ENCODE data around the gene ZNF491. TPM values are rescaled to one million over a fixed set of nuclear protein-coding genes. Genes with fewer than 3 reads are reported as not detected.

Gene ZNF491
- total and polyA plus RNA-seq, 2 of the 8 experiments (the other 6 are each of a cell fraction or from before 2014, with no cell fraction given), result 0.18 to 0.78 TPM

- ChIA-PET CTCF (ENCODE audit: partially characterized antibody) (interaction anchor here (0.6 to 1.5 kb wide), 3 partner anchors 23 to 157 kb away, joined by 3 to 6 read pairs (median 3); no protein-coding TSS in a partner anchor), POLR2A (ENCODE audit: partially characterized antibody) (no interaction called here)
- H3K9ac ChIP-seq (replicated peaks in 1 of 4; ENCODE audit: extremely low read depth in 1 of 4, low read depth in 3 of 4, low read length in 3 of 4), result no peak overlapping the region
- DNase-seq (ENCODE audit: low read depth in 1 of 2, low spot score in 2 of 2) (no peak), FAIRE-seq (no peak)
- H2AFZ ChIP-seq (ENCODE audit: low read length), result no peak overlapping the region
- no peaks in the 10 kb centered on the region; a peak in 1 of 8 replicates for H3K36me3 ChIP-seq (ENCODE audit: control insufficient read depth in 2 of 4, insufficient read depth in 4 of 4, low read length in 3 of 4)
- no peak overlapping the region for H2BK20ac ChIP-seq (ENCODE audit: low read length)
- H3K4me3 ChIP-seq (ENCODE audit: extremely low read depth in 1 of 4, insufficient read depth in 2 of 4, low read depth in 3 of 4, low read length in 4 of 4), result no peak overlapping the region
- H3K79me2 ChIP-seq (ENCODE audit: control insufficient read depth in 1 of 2, insufficient read depth in 2 of 2, low read length in 2 of 2), result no peaks in the 10 kb centered on the region
- H4K8ac ChIP-seq (ENCODE audit: extremely low read depth, insufficient read depth, low read length), result no peak overlapping the region
- no peaks in the 10 kb centered on the region for H3K23me2 ChIP-seq (ENCODE audit: low read depth, low read length)
- no peak overlapping the region for H3K23ac ChIP-seq (ENCODE audit: insufficient read length)
- H3K4me2 ChIP-seq (ENCODE audit: insufficient read depth in 1 of 2, low read depth in 2 of 2, low read length in 2 of 2), result no peak overlapping the region
- no peaks in the 10 kb centered on the region for H3K4me1 ChIP-seq (replicated peaks in 1 of 4; ENCODE audit: control insufficient read depth in 3 of 4, insufficient read depth in 4 of 4, low read length in 3 of 4)
- no peak overlapping the region for H3K18ac ChIP-seq (ENCODE audit: extremely low read depth, low read length)
- no peaks in the 10 kb centered on the region for H3K27me3 ChIP-seq (replicated peaks in 1 of 4; ENCODE audit: control insufficient read depth in 3 of 4, extremely low read depth in 1 of 4, insufficient read depth in 3 of 4, low read length in 3 of 4)
- no peak overlapping the region for H3K56ac ChIP-seq (replicated peaks; ENCODE audit: insufficient read length, low read depth, low read length)
- H3K9me3 ChIP-seq (ENCODE audit: insufficient read depth in 2 of 2, low read depth in 1 of 2, low read length in 1 of 2), result peaks cover 29 to 46% of the 10 kb centered on the region in 2 experiments
- H3K4ac ChIP-seq (replicated peaks; ENCODE audit: insufficient read length, low read depth, low read length), result no peak overlapping the region
- no peak overlapping the region for H4K5ac ChIP-seq (ENCODE audit: insufficient read length, low read depth, low read length)
- H2AK5ac ChIP-seq (ENCODE audit: low read depth, low read length), result no peak overlapping the region
- H2BK5ac ChIP-seq (ENCODE audit: low read depth, low read length), result no peak overlapping the region
- no peak overlapping the region for H3K14ac ChIP-seq (ENCODE audit: insufficient read length)
- no peak overlapping the region for H2BK12ac ChIP-seq (ENCODE audit: low read depth, low read length)
- H4K91ac ChIP-seq (replicated peaks; ENCODE audit: insufficient read length, low read length), result no peak overlapping the region
- H3K27ac ChIP-seq (ENCODE audit: low read depth, low read length), result no peak overlapping the region
- H2BK120ac ChIP-seq (replicated peaks; ENCODE audit: low read depth, low read length), result no peak overlapping the region
- WGBS, 2 experiments (ENCODE audit: extremely low coverage in 1 of 2, insufficient coverage in 1 of 2, insufficient read length in 1 of 2, insufficient replicate concordance in 2 of 2, low coverage in 1 of 2, low lambda C conversion rate in 2 of 2, missing lambda C conversion rate in 1 of 2), result 91% methylated on average over 12 of the region's 12 CpGs; no CpG with 5 or more reads in 1 of the 2 experiments
- no peak overlapping the region for H2BK15ac ChIP-seq (ENCODE audit: low read length)
- TF ChIP-seq SP1 (IDR thresholded peaks at IDR 0.05; ENCODE audit: low read depth, low read length) (no peak), SP2 (IDR thresholded peaks at IDR 0.05; ENCODE audit: low read length) (no peak), SAP30 (IDR thresholded peaks at IDR 0.05; ENCODE audit: insufficient read depth, insufficient replicate concordance, low read length) (no peak), USF2 (IDR thresholded peaks at IDR 0.05; ENCODE audit: low read length) (no peak), EZH2 (IDR thresholded peaks at IDR 0.05; ENCODE audit: low read depth, low read length, severe bottlenecking) (no peak), RXRA (IDR thresholded peaks at IDR 0.05; ENCODE audit: insufficient read depth, low read depth, low read length) (no peak)
- no peaks in the 10 kb centered on the region for H4K20me1 ChIP-seq (replicated peaks in 1 of 2; ENCODE audit: control insufficient read depth in 1 of 2, insufficient read depth in 2 of 2, low read length in 2 of 2)
- no peaks in the 10 kb centered on the region for H3K79me1 ChIP-seq (ENCODE audit: low read depth, low read length)
Observed at GRCh38 chr19:11856596-11857250, 58.4 kb downstream of the ZNF491 start.

Data from H1 (cell line).